Measurements from ENCODE around the gene SAP30L.

SAP30L gene

DNA sequence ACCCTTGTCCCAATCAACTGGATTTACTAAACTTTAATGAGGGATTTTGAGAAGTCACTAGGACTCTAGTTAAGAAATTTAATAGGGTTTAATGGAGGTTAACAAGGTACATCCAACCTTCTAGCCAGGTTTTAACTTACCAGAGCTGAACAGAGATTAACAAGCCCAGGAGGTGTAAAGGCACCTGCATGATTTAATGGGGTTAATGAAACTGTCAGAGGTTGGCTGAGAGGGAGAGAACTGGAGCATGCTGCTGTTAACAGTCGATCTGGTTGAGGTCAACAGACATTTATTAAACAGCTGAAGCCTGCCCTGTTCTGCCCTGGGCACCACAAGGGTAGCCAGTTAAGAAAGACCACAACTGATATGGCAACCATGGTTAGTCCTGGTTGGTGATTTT is 18.6 kb downstream of the SAP30L start:
- no peak for DNase-seq (ENCODE audit: extremely low spot score)
- POLR2A ChIA-PET: no interaction called here
- no peak for TF ChIP-seq CTCF (IDR thresholded peaks at IDR 0.05; ENCODE audit: control extremely low read depth, extremely low read depth, low read depth, missing control alignments)
- CTCF ChIA-PET: interaction anchor here (5.3 to 11.7 kb wide), 2 partner anchors 14 to 145 kb away, joined by 38 to 165 read pairs; no protein-coding TSS in a partner anchor

DNA sequence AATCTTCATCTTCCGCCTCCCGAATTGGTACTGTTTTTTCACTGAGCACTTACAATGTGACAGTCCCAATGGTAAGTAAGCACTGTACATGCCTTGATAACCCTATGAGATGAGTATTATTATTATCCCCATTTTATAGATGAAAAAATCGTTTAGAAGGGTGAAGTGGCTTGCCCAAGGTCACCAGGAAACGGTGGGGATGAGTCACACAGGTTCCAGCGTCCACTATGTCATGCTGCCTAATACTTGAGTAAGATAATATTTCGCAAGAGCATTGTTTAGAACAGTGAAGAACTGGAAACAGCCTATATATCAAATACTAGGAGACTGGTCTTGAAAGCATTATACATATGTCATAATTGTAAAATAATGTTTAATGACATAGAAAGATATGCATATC is 19.4 kb downstream of the SAP30L start:
- CTCF ChIA-PET: interaction anchor here (2.0 to 11.7 kb wide), 6 partner anchors 13 to 490 kb away, joined by 8 to 165 read pairs (median 13); no protein-coding TSS in a partner anchor
- POLR2A ChIA-PET: no interaction called here
- TF ChIP-seq CTCF (IDR thresholded peaks at IDR 0.05; ENCODE audit: control extremely low read depth, extremely low read depth, low read depth, missing control alignments): no peak
- no peak for DNase-seq (ENCODE audit: extremely low spot score)

DNA sequence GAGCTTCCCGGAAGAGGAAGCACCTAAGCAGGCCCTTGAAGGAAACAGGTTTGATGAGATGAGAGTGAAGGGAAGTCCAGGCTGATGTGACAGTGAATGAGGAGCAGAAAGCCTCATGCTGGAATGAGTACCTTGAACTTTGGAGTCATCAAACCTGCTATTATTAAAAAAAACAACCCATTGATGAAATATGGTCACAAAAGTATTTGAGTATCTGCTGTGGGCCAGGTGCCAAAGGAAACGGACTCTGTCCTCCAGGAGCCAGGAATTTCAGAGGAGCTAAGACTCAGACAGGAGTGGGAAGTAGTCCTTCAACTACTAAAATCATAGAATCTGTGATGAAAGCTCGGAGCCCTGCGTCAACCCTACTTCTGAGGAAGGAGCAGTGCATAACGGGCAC is 20.4 kb downstream of the SAP30L start:
- ChIA-PET POLR2A (no interaction called here), CTCF (interaction anchor here (0.6 to 11.7 kb wide), 25 partner anchors 8 to 491 kb away, joined by 3 to 165 read pairs (median 6); no protein-coding TSS in a partner anchor)
- TF ChIP-seq CTCF (IDR thresholded peaks at IDR 0.05; ENCODE audit: control extremely low read depth, extremely low read depth, low read depth, missing control alignments): no peak
- no peak for DNase-seq (ENCODE audit: extremely low spot score)

DNA sequence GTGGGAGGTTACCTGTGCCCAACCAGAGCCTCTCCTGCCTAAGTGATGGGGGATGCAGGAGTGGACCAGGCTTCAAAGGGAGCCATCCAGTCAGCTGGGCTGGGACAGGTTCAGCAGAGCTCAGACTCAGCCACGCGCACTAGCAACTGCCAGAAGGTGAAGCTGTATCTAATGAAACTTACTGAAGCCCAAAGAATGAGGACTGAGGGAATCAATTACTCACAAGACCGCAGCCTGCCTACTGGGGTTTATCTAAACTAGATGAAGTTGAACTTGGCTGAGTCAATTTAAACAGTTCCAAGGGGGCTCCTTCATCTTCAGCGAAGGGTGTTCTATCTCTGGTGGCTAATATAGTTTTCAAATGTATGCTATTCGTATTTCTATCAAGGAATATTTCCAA is 20.9 kb downstream of the SAP30L start:
- DNase-seq (ENCODE audit: extremely low spot score): no peak
- TF ChIP-seq CTCF (IDR thresholded peaks at IDR 0.05; ENCODE audit: control extremely low read depth, extremely low read depth, low read depth, missing control alignments): no peak
- POLR2A ChIA-PET: no interaction called here
- CTCF ChIA-PET: interaction anchor here (0.6 to 11.7 kb wide), 33 partner anchors 9 to 492 kb away, joined by 3 to 165 read pairs (median 6); no protein-coding TSS in a partner anchor

- peak; percentile 89 for TF ChIP-seq CTCF (IDR thresholded peaks at IDR 0.05; ENCODE audit: control extremely low read depth, extremely low read depth, low read depth, missing control alignments)
- POLR2A ChIA-PET: no interaction called here
- CTCF ChIA-PET: interaction anchor here (0.7 to 11.7 kb wide), 48 partner anchors 9 to 493 kb away, joined by 3 to 165 read pairs (median 5); partner anchors contain the start of genes FAM114A2 and MFAP3
- DNase-seq (ENCODE audit: extremely low spot score): peak; percentile 86
Measured at GRCh38 chr5:154467655-154468354, 22.0 kb downstream of the SAP30L start.

- no peak for TF ChIP-seq CTCF (IDR thresholded peaks at IDR 0.05; ENCODE audit: control extremely low read depth, extremely low read depth, low read depth, missing control alignments)
- no peak for DNase-seq (ENCODE audit: extremely low spot score)
- ChIA-PET POLR2A (no interaction called here), CTCF (interaction anchor here (1.0 to 11.7 kb wide), 5 partner anchors 9 to 167 kb away, joined by 3 to 165 read pairs (median 14); no protein-coding TSS in a partner anchor)
Measured at GRCh38 chr5:154470137-154470536, 24.3 kb downstream of the SAP30L start.
